Choroid plexus epithelial cell (primary cell): ENCODE measurements around the gene FOXO1.
A peak's percentile ranks its signal among the peaks of the same experiment; 100 is the strongest.

Source experiments
- DNase-seq: peaks from one replicate; pipeline ENCODE4 v3.0.0-alpha.2; 2010; ENCODE audit warnings: low read depth
- H3K4me3 ChIP-seq: 2 replicates; pipeline ENCODE4 v1.5.1; 2011; ENCODE audit warnings: low read depth, mild to moderate bottlenecking, control low read depth, low read length, moderate library complexity
- TF ChIP-seq, protein P1 (sequence below): conservative IDR thresholded peaks from 2 replicates; pipeline ENCODE4 v1.5.1; 2011; ENCODE audit warnings: low read depth, mild to moderate bottlenecking, control low read depth, inconsistent platforms, low read length, moderate library complexity

FOXO1 gene

DNA sequence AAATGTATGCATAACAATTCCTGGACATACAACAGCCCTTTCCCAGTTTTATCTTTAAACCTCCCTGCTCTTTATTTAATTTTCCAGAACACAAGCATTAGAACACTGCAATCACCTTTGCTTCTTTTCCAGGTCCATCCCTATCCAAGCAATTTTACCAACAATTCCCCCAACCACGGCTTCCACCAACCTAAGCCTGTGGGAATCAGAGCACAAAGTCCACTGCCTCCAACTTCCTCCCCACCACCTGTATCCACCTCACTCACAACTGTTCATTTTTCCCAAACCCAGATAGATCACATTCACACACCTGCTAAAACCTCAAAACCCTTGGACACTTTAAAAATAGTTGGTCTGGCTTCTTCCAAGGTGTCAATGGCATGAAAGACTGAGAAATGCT lies 39.5 kb downstream of the FOXO1 start:
- TF ChIP-seq, protein P1, sequence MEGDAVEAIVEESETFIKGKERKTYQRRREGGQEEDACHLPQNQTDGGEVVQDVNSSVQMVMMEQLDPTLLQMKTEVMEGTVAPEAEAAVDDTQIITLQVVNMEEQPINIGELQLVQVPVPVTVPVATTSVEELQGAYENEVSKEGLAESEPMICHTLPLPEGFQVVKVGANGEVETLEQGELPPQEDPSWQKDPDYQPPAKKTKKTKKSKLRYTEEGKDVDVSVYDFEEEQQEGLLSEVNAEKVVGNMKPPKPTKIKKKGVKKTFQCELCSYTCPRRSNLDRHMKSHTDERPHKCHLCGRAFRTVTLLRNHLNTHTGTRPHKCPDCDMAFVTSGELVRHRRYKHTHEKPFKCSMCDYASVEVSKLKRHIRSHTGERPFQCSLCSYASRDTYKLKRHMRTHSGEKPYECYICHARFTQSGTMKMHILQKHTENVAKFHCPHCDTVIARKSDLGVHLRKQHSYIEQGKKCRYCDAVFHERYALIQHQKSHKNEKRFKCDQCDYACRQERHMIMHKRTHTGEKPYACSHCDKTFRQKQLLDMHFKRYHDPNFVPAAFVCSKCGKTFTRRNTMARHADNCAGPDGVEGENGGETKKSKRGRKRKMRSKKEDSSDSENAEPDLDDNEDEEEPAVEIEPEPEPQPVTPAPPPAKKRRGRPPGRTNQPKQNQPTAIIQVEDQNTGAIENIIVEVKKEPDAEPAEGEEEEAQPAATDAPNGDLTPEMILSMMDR: no peak
- no peak for DNase-seq
- H3K4me3 ChIP-seq: no peak overlapping the region

DNA sequence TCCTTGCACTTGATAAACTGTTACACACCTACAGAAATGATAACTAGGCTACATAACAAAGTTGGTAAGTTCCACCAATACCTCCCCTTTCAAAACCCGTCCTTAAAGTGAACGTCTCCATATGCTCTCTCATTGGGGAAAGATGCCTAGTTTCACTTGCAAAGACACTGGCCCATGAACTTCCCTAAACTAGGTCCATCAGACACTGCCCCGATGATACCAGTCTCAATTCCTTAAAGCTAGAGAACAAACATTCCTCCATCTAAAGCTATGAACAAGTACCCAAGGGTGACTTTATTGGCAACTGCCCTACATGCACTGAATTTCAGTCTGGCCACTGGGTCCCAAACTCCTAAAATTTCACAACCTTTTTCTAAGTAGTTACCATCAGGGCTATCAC lies 39.9 kb downstream of the FOXO1 start:
- TF ChIP-seq, protein P1: no peak
- no peak overlapping the region for H3K4me3 ChIP-seq
- DNase-seq: no peak

DNA sequence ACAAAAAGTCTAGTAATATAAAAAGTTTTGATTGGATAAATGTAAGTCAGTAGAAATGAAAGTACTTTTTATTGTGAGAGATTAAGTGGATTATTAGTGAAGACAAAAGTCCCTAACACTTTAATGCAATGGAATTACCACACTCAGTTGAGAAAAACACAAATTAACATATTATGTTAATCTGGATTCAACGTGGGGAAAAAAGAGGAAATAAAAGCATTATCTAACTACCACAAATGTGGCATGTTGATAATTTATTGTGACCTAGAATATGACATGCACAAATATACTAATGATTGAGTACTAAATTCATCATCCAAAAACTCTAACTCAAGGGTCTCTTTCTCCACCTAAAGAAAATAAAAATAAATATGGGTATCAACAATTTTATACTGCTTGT lies 41.5 kb downstream of the FOXO1 start:
- H3K4me3 ChIP-seq: no peak overlapping the region
- DNase-seq: no peak
- TF ChIP-seq, protein P1: no peak

DNA sequence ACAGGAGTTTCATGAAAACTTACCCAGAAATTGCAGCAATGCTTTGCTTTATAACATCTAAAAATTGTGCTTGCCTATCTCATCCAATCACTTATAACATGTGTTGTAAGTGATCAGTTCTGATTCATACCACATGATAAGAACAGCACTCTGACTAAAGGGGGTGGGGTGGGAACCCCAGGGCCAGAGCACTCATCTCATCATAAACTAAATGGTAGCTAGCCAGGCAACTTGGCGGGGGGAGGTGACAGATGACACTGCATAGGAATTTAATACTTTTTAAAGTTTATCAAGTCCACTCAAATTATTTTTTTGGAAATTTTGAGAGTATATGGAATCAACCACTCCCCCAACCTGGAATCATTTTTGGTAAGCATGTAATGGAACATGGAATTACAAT lies 42.1 kb downstream of the FOXO1 start:
- no peak overlapping the region for H3K4me3 ChIP-seq
- peak; percentile 54 for DNase-seq
- TF ChIP-seq, protein P1: no peak

DNA sequence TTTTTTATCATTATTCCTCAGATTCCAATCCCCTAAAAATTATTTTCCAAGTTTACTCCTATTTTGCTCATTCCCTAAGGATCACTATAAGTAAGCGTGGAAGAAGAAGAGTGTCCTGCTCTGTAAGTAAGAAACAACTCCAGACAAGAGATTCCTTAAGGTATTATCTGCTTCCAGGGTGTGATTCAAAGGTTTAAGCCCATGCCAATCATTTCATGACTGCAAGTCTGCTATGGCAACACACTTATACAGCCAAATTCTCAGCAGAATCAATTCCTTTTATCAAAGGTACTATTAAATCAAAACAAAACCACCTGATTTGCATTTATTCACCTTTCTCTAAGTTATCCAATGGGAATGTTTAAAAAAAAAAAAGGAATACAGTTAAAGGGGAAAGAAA lies 43.7 kb downstream of the FOXO1 start:
- no peak overlapping the region for H3K4me3 ChIP-seq
- TF ChIP-seq, protein P1: no peak
- DNase-seq: no peak

DNA sequence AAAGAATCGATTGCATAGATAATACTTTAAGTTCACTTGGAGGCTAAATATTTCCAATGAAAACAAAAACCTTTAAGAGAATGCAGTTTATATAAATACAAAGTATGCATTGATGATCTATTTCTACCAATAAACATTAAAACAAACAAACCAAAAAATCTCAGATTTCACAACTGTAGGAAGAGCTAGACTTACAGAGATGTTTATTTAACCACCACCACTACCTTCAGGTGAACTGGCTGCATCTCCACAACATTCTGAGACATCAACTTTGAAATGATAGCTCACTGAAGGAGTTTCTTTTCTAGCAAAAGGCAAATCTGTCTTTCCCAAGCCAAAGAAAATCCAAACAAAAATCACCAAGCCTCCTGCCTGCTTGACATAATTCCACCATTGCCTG lies 44.2 kb downstream of the FOXO1 start:
- TF ChIP-seq, protein P1: no peak
- no peak overlapping the region for H3K4me3 ChIP-seq
- no peak for DNase-seq

DNA sequence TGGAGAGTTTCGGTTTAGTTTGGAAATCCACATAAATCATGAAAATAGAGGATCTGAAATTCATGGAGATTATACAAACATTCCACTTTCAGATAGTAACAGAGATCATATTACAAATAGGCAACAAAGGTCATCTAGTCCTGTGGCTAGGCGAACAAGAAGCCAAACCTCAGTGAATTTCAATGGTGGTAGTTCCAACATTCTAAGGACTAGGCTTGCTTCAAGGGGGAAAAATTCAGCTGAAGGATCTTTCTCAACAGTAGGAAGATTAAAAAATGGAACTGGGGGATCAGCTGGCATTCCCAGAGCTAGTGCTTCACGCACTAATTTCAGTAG lies 47.0 kb downstream of the FOXO1 start:
- H3K4me3 ChIP-seq: no peak overlapping the region
- peak; percentile 65 for DNase-seq
- TF ChIP-seq, protein P1: no peak
